Ureter (tissue), 1 donor: ENCODE data around the gene SEMA3B. TPM values are rescaled to one million over a fixed set of nuclear protein-coding genes. Genes with fewer than 3 reads are reported as not detected.

Source experiments
- total RNA-seq: library from RNA; stranded (reverse); gene quantifications from one replicate; pipeline ENCODE4 v1.2.4, GENCODE V29; 2023
- donor health status: DM: yes; HTN: yes; CAD: no.

SEMA3B gene
- total RNA-seq, 1 donor from 2014 or later, result 18.2 TPM

Other genes starting within 250 kb of the SEMA3B start
- gene RBM5, start 180.2 kb upstream of the SEMA3B start, total RNA-seq, result 220 TPM
- 132 TPM for gene SEMA3F, start 113.8 kb upstream of the SEMA3B start, total RNA-seq
- not detected for gene GNAT1, start 77.5 kb upstream of the SEMA3B start, total RNA-seq
- gene SLC38A3, start 63.9 kb upstream of the SEMA3B start, total RNA-seq, result 0.34 TPM
- 222 TPM for gene GNAI2, start 32.9 kb upstream of the SEMA3B start, total RNA-seq
- gene LSMEM2, start 9.9 kb downstream of the SEMA3B start, total RNA-seq, result not detected
- gene IFRD2, start 23.3 kb downstream of the SEMA3B start, total RNA-seq, result 104 TPM
- gene HYAL3, start 30.3 kb downstream of the SEMA3B start, total RNA-seq, result 1.8 TPM
- gene NAA80, start 30.3 kb downstream of the SEMA3B start, total RNA-seq, result 10.7 TPM
- gene HYAL1, start 34.4 kb downstream of the SEMA3B start, total RNA-seq, result 9.8 TPM
- 87.9 TPM for gene HYAL2, start 53.6 kb downstream of the SEMA3B start, total RNA-seq
- 24.7 TPM for gene TUSC2, start 59.1 kb downstream of the SEMA3B start, total RNA-seq
- 21.2 TPM for gene RASSF1, start 71.7 kb downstream of the SEMA3B start, total RNA-seq
- 0.26 TPM for gene ZMYND10, start 76.6 kb downstream of the SEMA3B start, total RNA-seq
- gene NPRL2, start 81.6 kb downstream of the SEMA3B start, total RNA-seq, result 20.5 TPM
- 27.5 TPM for gene CYB561D2, start 81.7 kb downstream of the SEMA3B start, total RNA-seq
- gene TMEM115, start 90.4 kb downstream of the SEMA3B start, total RNA-seq, result 30.4 TPM
- gene CACNA2D2, start 234.5 kb downstream of the SEMA3B start, total RNA-seq, result 2.6 TPM